AG04449 (cell line): ENCODE measurements around the gene IL12A.

Source experiments
- CTCF ChIA-PET: fragments of 350-600 bp; formaldehyde crosslinking; extraction: SDS; loops from one replicate; lab custom pipeline; 2021; ENCODE audit warnings: antibody characterized with exemption; lab: Yijun Ruan, JAX
- POLR2A ChIA-PET: fragments of 400-600, 350-600 bp; formaldehyde crosslinking; extraction: SDS; loops from one replicate; lab custom pipeline; 2020; ENCODE audit warnings: antibody characterized with exemption, inconsistent platforms; lab: Yijun Ruan, JAX
- DNase-seq: peaks from one replicate; pipeline ENCODE4 v3.0.0-alpha.2; 2010; ENCODE audit warnings: low read depth, low spot score
- H3K4me3 ChIP-seq: 2 replicates; pipeline ENCODE4 v1.5.1; 2011; ENCODE audit warnings: low read depth, mild to moderate bottlenecking, control low read depth, low read length
- CTCF ChIP-seq: IDR thresholded peaks from one replicate; pipeline ENCODE4 v1.5.1; 2011; ENCODE audit warnings: mild to moderate bottlenecking, moderate library complexity, low read length, control low read depth, inconsistent platforms; ENCODE audit not compliant: insufficient read depth; ENCODE audit errors: missing control alignments

Gene IL12A

GRCh38 chr3:159948429-159949144 lies 40.0 kb upstream of the IL12A start:
- CTCF ChIA-PET, result interaction anchor here (1.9 to 6.8 kb wide), 5 partner anchors 17 to 58 kb away, joined by 7 to 42 read pairs (median 8); partner anchors contain the start of gene IL12A
- POLR2A ChIA-PET, result no interaction called here
- H3K4me3 ChIP-seq, result no peak overlapping the region
- peak; percentile 45 for DNase-seq
- TF ChIP-seq CTCF, result no peak

GRCh38 chr3:159950156-159950898 lies 38.3 kb upstream of the IL12A start:
- ChIA-PET POLR2A (no interaction called here), CTCF (interaction anchor here (1.2 to 2.0 kb wide), 4 partner anchors 39 to 66 kb away, joined by 3 to 8 read pairs (median 6); partner anchors contain the start of gene IL12A)
- DNase-seq, result no peak
- no peak for TF ChIP-seq CTCF
- no peak overlapping the region for H3K4me3 ChIP-seq

GRCh38 chr3:159951540-159951939 lies 37.1 kb upstream of the IL12A start:
- ChIA-PET POLR2A (no interaction called here), CTCF (interaction anchor here (0.9 to 4.8 kb wide), 4 partner anchors 14 to 55 kb away, joined by 3 to 29 read pairs (median 6); partner anchors contain the start of gene IL12A)

GRCh38 chr3:159953325-159954085 lies 35.1 kb upstream of the IL12A start:
- no peak for DNase-seq
- CTCF ChIA-PET, result interaction anchor here (1.5 to 4.8 kb wide), 3 partner anchors 24 to 53 kb away, joined by 3 to 29 read pairs (median 11); partner anchors contain the start of gene IL12A
- no peak for TF ChIP-seq CTCF

More at GRCh38 chr3:159951540-159951939, 37.1 kb upstream of the IL12A start:
- no peak for TF ChIP-seq CTCF
- DNase-seq, result no peak
- H3K4me3 ChIP-seq, result no peak overlapping the region

GRCh38 chr3:159960188-159961148 lies 28.2 kb upstream of the IL12A start:
- H3K4me3 ChIP-seq, result no peak overlapping the region
- DNase-seq, result no peak
- POLR2A ChIA-PET, result no interaction called here
- CTCF ChIA-PET, result interaction anchor here (1.6 to 3.2 kb wide), 2 partner anchors 28 to 46 kb away, joined by 4 to 29 read pairs; partner anchors contain the start of gene IL12A
- no peak for TF ChIP-seq CTCF

More at GRCh38 chr3:159953325-159954085, 35.1 kb upstream of the IL12A start:
- POLR2A ChIA-PET, result no interaction called here
- no peak overlapping the region for H3K4me3 ChIP-seq
